HG03159 (cell line): ENCODE results near the gene RNF40.
A peak's percentile ranks its signal among the peaks of the same experiment; 100 is the strongest.

ENCODE experiments used
- ATAC-seq: cut with Tn5 transposase; IDR thresholded peaks from one replicate; pipeline ENCODE4 v1.9.1; 2021; ENCODE audit warnings: mild to moderate bottlenecking, moderate library complexity; ENCODE audit not compliant: unreplicated experiment

RNF40 gene

GRCh38 chr16:30740364-30741251 is 21.5 kb upstream of the RNF40 start:
- ATAC-seq = no peak

- no peak for ATAC-seq
Observed at GRCh38 chr16:30741461-30741914, 20.6 kb upstream of the RNF40 start.

GRCh38 chr16:30743716-30744115 is 18.4 kb upstream of the RNF40 start:
- ATAC-seq = no peak

- no peak for ATAC-seq
Observed at GRCh38 chr16:30744183-30744582, 17.9 kb upstream of the RNF40 start.

GRCh38 chr16:30745082-30745481 is 17.0 kb upstream of the RNF40 start:
- ATAC-seq = no peak

DNA sequence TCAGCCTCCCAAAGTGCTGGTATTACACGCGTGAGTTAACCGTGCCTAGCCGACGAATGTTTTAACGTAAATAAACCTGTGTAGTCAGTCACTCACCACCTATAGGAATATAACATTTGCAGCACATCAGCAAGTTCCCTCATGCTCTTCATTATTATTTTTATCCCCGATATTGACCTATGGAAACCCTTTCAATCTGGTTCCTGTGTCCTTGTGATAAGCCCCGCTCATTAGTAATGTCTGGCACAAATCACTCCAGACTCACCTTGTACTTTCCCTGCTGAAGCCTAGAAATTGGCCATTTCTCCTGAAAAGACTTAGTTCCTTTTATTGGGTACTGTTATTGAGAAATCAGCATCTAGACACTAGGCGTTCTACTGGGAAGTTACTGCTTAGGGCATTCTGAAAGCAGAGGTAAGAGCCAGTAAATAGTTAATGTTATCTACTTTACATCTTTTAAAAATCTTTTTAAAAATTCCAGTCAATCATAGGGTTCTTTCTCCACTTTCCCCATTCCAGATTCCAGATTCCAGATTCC is 15.4 kb upstream of the RNF40 start:
- no peak for ATAC-seq

DNA sequence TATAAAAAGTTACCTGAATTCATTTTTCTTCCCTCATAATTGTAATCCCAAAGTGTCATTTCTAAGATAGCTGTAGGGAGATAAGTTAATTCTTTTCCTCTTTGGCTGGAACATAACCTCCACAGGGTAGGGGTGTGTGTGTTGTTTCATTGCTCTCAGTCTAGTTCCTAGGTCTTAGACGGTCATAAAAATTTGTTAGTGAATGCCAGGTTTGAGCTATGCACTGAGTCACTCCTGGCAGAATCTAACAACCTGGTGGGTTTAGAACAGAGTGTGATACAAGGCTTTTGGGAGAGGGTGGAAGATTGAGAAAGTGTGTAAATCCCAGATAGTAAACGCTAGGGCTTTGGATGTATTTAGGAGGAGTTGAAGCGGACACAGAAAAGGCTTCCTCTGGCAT is 14.8 kb upstream of the RNF40 start:
- no peak for ATAC-seq

GRCh38 chr16:30747799-30748633 is 14.1 kb upstream of the RNF40 start, which contains the start of gene PHKG2:
TSS of gene PHKG2 (plus strand) at chr16:30748425. CDS start at chr16:30748821, 396 bp downstream.
- peak; percentile 96 for ATAC-seq

DNA sequence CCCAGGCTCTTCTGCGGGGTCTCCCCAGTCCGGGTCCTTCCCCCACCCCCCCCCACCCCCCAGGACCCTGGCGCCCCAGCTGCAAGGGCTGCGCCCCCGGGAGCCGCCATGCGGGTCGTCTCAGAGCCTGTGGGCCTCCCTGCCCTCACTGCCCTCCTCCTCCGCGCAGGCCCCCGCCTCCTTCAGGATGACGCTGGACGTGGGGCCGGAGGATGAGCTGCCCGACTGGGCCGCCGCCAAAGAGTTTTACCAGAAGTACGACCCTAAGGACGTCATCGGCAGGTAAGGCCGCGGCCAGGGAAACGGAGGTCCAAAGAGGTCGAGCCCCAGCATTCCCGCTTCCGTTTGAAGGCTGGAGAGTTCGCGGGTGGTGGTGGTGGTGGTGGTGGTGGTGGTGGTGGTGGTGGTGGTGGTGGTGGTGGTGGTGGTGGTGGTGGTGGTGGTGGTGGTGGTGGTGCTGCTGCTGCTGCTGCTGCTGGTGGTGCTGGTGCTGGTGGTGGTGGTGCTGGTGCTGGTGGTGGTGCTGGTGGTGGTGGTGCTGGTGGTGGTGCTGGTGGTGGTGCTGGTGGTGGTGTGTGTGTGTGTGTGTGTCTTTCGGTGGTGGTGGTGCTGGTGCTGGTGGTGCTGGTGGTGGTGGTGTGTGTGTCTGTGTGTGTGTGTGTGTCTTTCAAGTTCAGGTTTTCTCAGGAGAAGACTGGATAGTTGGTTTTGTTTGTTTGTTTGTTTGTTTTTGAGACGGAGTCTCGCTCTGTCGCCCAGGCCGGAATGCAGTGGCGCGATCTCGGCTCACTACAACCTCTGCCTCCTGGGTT is 13.3 kb upstream of the RNF40 start:
- no peak for ATAC-seq

GRCh38 chr16:30750201-30750600 is 11.9 kb upstream of the RNF40 start:
- ATAC-seq = no peak

GRCh38 chr16:30750876-30751465 is 11.2 kb upstream of the RNF40 start:
- ATAC-seq = no peak

DNA sequence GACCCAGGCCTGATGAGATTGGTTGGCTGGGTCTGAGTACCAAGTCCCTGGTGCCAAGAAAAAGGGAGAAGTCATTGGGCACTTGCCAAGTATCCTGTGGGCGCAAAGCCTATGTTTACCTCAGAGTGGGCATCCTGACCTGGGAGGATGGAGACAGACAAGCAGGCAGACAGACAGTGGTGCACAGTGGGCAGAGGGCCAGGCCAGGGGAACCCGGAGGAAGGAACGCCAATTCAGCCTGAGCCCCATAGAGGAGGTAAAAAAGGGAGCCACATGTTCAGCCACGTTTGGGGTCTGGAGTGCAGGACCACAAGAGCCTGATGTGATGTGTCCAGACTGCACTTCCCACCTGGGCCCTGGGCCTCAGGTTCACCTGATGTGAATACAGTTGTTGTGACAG is 8.5 kb upstream of the RNF40 start:
- no peak for ATAC-seq

DNA sequence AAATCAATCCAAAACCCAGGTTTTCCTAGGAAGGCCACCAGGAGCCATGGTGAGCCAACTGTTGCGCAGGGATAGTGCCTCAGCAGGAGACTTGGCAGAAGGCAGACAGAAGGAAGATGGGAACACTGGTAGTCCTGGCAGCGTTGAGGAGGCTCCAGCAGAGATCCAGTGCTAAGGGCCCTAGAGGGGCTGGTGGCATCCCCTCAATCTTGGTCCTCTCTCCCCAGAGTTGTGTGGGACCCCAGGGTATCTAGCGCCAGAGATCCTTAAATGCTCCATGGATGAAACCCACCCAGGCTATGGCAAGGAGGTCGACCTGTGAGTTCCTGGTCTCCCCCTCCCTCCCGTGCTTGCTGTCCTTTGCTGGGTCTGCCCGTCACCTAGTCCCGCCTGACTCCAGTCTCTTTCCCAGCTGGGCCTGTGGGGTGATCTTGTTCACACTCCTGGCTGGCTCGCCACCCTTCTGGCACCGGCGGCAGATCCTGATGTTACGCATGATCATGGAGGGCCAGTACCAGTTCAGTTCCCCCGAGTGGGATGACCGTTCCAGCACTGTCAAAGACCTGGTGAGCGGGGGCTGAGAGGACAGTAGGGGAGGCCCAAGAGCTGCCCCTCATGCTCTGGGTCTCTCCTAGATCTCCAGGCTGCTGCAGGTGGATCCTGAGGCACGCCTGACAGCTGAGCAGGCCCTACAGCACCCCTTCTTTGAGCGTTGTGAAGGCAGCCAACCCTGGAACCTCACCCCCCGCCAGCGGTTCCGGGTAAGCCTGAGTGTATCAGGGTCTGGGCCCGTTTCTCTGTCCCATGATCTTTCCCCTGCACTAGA is 6.0 kb upstream of the RNF40 start:
- no peak for ATAC-seq

DNA sequence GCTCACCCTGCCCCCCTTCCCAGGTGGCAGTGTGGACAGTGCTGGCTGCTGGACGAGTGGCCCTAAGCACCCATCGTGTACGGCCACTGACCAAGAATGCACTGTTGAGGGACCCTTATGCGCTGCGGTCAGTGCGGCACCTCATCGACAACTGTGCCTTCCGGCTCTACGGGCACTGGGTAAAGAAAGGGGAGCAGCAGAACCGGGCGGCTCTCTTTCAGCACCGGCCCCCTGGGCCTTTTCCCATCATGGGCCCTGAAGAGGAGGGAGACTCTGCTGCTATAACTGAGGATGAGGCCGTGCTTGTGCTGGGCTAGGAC is 5.4 kb upstream of the RNF40 start:
- no peak for ATAC-seq

DNA sequence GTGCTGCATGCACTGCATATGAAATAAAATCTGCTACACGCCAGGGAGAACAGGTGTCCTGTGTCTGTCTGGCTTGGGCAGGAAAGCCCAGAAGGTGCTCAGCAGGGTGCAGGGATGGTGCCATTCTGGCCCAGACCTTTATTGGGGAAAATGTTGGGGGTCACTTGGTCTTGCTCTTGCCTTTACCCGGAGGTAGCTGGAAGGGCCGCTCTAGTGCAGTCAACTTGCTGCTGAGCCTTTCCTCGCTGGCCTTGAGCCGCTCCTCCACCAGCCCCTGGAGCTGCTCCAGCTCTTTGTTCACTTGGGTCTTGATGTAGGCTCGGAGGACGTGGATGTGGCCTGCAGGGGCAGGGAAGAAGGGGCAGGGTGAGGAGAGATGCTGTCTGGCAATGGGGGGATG is 4.8 kb upstream of the RNF40 start:
- ATAC-seq = no peak

- ATAC-seq = no peak
Observed at GRCh38 chr16:30758988-30759491, 3.1 kb upstream of the RNF40 start.

GRCh38 chr16:30760001-30760559 is 2.0 kb upstream of the RNF40 start:
- ATAC-seq = no peak

- ATAC-seq = no peak
Observed at GRCh38 chr16:30760577-30761426, 1.3 kb upstream of the RNF40 start.
